Mammary epithelial cell (primary cell): Measurements from ENCODE around the gene DSCAM.

Experiments
- EZH2 ChIP-seq: IDR thresholded peaks from 2 replicates; pipeline ENCODE4 v1.6.1; 2012; ENCODE audit warnings: low read length, inconsistent platforms, borderline replicate concordance
- TF ChIP-seq, protein P1 (sequence below), 2 donors: IDR thresholded peaks in 1 of 2; conservative IDR thresholded peaks in 1 of 2; 2 replicates each; pipeline ENCODE4 v1.5.1; 2011 to 2012; ENCODE audit warnings: inconsistent platforms in 2 of 2, low read length in 2 of 2, mild to moderate bottlenecking in 2 of 2, control low read depth in 1 of 2, low read depth in 1 of 2; ENCODE audit not compliant: insufficient read depth in 1 of 2; ENCODE audit errors: extremely low read depth in 1 of 2

- no peak for TF ChIP-seq EZH2
- TF ChIP-seq, protein P1, sequence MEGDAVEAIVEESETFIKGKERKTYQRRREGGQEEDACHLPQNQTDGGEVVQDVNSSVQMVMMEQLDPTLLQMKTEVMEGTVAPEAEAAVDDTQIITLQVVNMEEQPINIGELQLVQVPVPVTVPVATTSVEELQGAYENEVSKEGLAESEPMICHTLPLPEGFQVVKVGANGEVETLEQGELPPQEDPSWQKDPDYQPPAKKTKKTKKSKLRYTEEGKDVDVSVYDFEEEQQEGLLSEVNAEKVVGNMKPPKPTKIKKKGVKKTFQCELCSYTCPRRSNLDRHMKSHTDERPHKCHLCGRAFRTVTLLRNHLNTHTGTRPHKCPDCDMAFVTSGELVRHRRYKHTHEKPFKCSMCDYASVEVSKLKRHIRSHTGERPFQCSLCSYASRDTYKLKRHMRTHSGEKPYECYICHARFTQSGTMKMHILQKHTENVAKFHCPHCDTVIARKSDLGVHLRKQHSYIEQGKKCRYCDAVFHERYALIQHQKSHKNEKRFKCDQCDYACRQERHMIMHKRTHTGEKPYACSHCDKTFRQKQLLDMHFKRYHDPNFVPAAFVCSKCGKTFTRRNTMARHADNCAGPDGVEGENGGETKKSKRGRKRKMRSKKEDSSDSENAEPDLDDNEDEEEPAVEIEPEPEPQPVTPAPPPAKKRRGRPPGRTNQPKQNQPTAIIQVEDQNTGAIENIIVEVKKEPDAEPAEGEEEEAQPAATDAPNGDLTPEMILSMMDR (conservative IDR thresholded peaks at IDR 0.05 in 1 of 2, IDR thresholded peaks at IDR 0.05 in 1 of 2; ENCODE audit: extremely low read depth in 1 of 2, insufficient read depth in 1 of 2, low read depth in 1 of 2, low read length in 2 of 2), result no peak
Measured at GRCh38 chr21:40472013-40472412, 374.9 kb downstream of the DSCAM start.
